ENCODE measurements around the gene ANGPTL1.

The ANGPTL1 gene

GRCh38 chr1:178870944-178871343 lies at the start of gene ANGPTL1:
ANGPTL1 (minus strand) TSS chr1:178871077; CDS start chr1:178865776, 5,301 bp downstream.
- DNase-seq, result no peak

DNA sequence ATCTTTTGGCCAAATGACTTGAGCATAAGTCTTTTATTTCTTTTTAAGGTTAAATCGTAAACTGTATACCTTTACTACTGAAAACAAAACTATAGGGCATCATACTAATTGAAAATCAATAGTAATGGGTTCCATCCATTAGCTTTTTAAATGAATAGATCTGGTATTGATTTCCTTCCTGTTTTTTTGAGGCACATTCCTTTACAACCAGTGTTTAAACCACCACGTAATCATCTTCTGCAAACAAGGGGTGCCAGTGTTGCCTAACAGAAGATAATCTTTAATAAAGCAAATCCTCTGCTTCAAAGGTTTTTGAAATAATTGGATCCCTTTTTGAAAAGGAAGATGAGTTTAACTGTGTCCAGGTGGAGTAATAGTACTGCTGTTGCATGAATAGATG lies 48.7 kb upstream of the ANGPTL1 start:
- no peak for DNase-seq

- DNase-seq, result no peak
These were observed 48.1 kb upstream of the ANGPTL1 start for GRCh38 chr1:178918955-178919354.

GRCh38 chr1:178918308-178918707 lies 47.4 kb upstream of the ANGPTL1 start:
- no peak for DNase-seq

DNA sequence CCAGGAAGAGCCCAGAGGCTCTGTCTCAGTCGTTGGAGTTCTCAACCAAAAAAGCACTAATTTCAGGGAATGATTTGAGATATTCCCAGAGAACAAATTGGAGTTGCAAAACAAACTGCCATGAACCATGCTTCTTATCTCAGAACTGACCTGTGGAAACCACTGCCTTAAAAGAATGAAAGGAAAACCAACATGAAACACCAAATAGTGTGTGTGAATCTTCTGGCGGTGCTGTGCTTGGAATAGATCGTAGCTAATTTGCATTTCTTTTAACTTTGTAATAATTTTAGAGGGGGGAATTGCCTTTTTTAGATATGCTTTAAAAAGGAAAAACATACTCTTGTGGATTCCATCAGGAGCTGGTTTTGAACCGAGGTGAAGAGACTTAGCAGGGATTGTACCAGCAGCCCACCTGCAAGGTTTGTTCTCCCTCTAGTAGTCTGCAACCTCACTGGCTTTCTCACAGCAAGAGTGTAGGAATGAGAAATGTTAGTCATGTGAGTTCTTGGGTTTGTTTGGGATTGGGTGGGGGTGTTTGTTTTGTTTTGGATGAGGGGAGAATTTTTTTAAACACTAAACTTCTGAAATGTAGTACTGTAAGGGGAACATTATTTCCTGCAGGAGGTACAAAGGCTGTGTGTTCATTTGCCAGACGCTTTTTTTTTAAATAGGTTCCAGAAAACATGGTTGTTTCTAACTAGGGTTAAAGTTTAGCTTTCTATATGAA lies 45.7 kb upstream of the ANGPTL1 start:
- DNase-seq, result no peak

DNA sequence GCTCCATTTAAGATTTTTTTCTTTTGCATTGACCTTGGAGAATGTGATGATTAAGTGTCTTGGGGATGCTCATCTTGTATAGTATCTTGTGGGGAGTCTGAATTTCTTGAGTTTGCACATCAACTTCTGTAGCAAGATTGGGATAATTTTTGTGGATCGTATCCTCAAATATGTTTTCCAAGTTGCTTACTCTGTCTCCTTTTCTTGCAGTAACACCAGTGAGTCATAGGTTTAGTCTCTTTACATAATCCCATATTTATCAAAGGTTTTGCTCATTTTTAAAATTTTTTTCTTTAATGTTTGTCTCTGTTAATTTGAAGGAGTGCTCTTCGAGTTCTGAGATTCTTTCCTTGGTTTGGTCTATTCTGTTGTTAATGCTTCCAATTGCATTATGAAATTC lies 41.7 kb upstream of the ANGPTL1 start:
- DNase-seq, result no peak

- DNase-seq, result no peak
These were observed 39.1 kb upstream of the ANGPTL1 start for GRCh38 chr1:178910023-178910422.

- no peak for DNase-seq
These were observed 37.5 kb upstream of the ANGPTL1 start for GRCh38 chr1:178908358-178908757.

GRCh38 chr1:178901482-178902125 lies 30.7 kb upstream of the ANGPTL1 start:
- DNase-seq, result no peak

DNA sequence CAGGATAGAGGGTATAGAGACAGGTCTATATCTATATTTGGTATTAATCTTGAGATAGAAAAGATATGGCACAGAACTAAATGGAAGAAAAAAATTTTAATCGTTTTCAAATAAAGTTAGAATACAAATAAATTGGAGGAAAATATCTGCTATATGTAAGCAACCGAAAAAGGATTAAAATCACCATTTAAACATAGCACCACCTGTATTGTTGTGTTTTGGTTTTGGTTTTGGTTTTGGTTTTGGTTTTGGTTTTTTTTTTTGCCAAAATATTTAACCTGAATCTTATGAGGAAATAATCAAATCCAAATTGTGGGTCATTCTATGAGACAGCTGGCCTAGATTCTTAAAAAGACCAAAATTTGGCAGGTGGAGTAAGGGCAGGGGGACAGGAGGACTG lies 28.5 kb upstream of the ANGPTL1 start:
- DNase-seq, result no peak

DNA sequence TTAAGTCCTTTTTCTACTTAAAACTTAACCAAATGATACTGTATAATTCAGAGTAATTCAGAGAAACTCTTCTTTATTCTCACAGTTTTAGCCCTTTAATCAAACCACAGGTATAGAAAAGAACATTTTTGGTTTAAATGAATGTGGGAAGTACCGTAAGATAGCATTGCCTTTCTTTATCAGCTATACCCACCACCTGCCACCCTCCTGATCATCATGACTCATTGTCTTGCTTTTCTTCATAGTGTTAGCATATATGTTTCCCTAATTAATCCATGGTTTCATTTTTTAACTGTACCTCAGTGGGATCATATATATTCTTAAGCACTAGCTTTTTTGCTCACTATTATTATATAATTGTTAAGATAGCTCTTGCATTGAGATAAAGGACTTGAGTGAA lies 27.5 kb upstream of the ANGPTL1 start:
- no peak for DNase-seq

DNA sequence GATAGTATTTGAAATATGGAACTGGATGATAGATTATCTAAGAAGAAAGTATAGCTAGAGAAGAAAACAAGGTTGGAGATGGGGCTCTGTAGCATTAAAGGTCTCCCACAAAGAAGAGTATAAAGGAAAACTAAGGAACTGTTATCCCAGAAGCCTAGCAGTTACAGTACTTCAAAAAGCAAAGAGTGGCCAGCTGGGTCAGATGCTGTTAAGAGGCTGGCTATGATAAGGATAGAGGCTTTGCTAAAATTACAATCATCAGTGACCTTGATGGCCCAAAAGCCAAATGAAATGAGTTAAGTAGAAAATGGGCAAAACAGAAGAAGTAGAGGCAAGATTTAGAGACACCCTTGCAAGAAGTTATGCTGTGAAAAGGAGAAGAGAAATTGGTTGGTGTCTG lies 25.1 kb upstream of the ANGPTL1 start:
- DNase-seq, result no peak

DNA sequence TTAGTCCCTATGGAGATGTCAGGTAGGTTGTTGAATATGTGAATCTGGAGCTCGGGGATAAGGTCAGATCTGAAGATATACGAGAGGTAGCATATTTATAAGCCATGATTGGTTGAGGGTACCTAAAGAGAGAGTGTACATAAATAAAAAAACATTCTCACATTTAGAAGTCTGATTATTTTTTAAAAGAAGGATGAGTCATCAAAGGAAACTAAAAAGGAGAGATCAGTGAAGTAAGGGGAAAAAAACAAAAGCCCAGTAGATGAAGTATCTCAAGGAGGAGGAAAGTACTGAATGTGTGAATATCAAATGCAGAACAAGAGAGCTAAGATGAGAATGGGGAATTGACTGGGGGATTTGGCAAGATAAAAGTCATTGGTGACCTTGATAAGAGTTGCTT lies 15.7 kb upstream of the ANGPTL1 start:
- DNase-seq, result no peak

DNA sequence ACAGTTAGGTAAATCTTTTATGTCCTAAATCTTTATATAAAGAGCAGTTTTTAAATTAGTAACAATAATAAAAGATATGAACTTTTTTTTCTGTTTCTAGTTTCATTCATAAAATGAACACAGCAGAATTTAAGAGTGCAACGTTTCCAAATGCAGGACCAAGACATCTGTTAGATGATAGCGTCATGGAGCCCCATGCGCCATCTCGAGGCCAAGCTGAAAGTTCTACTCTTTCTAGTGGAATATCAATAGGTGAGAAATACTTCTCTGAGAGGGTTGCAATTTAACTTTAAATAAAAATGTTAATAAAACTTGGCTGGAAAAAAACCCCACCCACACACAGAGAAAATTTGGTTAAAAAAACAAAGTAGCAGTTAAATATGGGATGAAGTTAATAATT lies 15.0 kb upstream of the ANGPTL1 start:
- DNase-seq, result no peak

- no peak for DNase-seq
These were observed 11.1 kb upstream of the ANGPTL1 start for GRCh38 chr1:178881950-178882349.

DNA sequence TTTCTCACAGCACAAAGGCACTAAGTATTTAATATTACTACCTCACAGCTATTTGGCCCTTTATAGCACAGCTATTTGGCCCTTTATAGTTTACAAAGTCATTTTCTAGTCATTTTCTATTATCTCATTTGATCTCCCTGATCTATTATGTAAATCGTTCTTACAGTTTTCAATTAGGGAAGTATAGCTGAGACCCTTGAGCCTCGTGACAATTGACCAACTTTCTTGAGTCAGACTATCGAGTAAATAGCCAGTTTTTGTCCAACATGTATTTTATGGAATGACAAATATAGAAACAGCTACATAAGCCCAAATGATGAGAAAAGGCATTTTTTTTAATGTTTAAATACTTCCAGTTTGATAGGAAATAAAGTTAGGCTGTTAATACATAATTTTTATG lies 7.0 kb upstream of the ANGPTL1 start:
- no peak for DNase-seq

GRCh38 chr1:178875936-178876335 lies 5.1 kb upstream of the ANGPTL1 start:
- peak; percentile 22 for DNase-seq

- no peak for DNase-seq
These were observed 4.1 kb upstream of the ANGPTL1 start for GRCh38 chr1:178874966-178875365.

- no peak for DNase-seq
These were observed 859 bp upstream of the ANGPTL1 start for GRCh38 chr1:178871551-178872320.

- DNase-seq, result no peak
These were observed 656 bp downstream of the ANGPTL1 start for GRCh38 chr1:178870221-178870620.

DNA sequence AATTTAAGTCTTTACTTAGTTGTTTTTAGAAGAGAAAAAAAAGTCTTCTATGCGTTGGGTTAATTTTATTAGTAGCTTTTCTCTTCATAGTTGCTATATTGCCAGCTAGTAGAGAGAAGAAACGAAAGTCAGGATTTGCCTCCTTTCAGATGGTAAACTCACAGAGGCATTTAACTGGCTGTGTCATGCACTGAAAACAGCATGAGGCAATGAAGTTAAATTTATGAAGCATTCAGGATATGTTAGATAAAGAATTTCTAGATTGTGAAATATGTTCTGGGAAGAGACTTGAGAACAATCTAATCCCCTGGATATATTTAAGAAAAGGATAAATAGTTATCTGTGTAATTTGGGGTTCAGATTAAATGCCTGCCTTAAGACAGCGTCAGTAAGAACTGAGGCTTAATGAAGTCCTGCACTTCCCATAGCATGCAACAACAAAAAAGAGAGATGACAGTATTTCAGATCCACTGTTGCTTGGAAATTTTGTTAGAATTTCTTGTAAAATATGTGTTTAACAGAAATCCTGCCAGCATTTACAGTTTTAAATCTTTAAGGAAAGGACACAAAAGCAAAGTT lies 1.7 kb downstream of the ANGPTL1 start:
- DNase-seq, result peak; percentile 24

DNA sequence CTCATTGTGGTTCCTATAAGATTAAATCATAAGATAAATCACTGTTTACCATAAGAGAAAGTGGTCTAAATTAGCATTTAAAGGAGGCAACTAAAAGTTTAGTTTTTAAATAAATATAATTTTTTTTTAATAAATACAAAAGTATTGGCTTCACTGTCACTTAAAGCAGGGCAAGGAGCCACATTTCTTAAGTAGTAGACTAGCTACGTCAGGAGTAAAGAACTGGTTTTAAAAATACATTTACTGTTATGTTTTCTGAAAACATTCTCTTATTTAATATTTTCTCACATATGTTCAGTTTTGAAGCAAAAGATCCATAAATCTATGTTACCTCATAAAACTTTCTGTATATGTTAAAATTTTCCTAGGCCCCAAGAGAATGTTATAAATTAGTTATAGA lies 2.2 kb downstream of the ANGPTL1 start:
- DNase-seq, result no peak

DNA sequence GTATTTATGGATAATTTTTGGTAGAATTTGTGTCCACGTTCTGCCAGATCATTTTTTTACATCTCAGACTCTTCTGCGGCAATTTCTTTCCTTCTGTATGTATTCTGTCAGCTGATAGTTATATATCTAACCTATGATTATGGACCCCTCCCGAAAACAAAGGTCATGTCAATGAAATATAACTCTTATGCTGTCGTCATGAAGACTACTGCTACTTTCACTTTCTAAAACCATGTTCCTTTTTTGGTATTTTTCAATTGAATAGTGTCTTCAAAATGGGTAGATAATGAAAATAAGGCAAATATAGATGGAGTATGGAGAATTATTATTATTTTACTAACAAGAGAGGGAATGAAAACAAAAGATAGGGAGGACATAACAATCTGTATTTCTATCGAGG lies 3.2 kb downstream of the ANGPTL1 start:
- no peak for DNase-seq

GRCh38 chr1:178864326-178864725 lies 6.6 kb downstream of the ANGPTL1 start:
- no peak for DNase-seq
